GM18499 (cell line): ENCODE data around the gene MFAP3.
"Not testable (repeated sequence)": the region's sequence is repeated elsewhere in the genome, so short reads cannot be mapped to it uniquely, and the experiment has no call there.

ENCODE experiments used
- ATAC-seq: cut with Tn5 transposase; IDR thresholded peaks from one replicate; pipeline ENCODE4 v1.9.1; 2021; ENCODE audit warnings: moderate number of reproducible peaks; ENCODE audit not compliant: insufficient read depth, unreplicated experiment

The MFAP3 gene

GRCh38 chr5:154038707-154039457, at the start of gene MFAP3, which contains the start of gene FAM114A2:
TSS of gene MFAP3 (plus strand) at chr5:154038967. CDS start at chr5:154049723, 10,756 bp downstream.
TSS of gene FAM114A2 (minus strand) at chr5:154038910. CDS start at chr5:154034953, 3,957 bp downstream.
- ATAC-seq: peak; percentile 85

DNA sequence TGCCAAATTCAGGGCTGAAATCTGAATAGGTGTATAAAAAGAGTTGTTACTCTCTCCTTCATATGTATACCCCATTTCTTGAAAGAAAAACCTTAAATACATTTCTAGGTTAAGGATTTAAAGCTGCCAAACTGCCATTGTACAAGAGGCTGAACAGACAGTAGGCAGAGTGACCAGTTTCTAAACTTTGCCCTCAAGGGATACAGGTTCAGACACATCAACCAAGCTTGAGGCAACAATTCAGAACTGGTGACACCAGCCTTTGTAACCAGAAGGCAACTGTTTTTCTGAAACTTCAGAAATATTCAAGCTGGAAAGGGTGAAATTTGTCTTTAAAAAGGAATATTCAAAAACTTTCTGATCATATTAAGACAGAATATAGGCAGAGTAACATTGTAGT, 47.6 kb upstream of the MFAP3 start:
- no peak for ATAC-seq

DNA sequence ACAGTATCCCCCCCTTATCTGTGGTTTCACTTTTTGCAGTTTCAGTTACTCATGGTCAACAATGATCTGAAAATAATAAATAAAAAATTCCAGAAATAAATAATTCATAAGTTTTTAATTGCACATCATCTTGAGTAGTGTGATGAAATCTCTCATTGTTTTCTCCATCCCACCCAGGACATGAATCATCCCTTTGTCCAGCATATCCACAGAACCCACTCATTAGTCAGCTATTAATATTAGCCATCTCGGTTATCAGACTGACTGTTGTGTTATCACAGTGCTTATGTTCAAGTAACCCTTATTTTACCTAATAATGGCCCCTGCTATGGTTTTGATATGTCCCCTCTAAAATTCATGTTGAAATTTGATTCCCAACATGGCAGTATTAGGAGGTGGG, 40.8 kb upstream of the MFAP3 start:
- ATAC-seq: no peak

DNA sequence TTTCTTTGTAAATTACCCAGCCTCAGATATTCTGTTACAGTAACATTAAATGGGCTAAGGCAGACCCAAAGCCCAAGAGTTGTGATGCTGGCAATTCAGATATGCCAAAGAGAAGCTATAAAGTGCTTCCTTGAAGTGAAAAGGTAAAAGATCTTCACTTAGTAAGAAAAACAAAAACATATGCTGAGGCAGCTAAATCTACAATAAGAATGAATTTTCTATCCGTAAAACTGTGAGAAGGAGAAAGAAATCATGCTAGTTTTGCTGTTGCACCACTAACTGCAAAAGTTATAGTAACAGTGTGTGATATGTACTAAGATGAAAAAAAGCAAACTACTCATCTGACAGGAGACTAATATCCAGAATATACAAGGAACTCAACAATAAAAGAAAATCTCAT, 40.0 kb upstream of the MFAP3 start:
- no peak for ATAC-seq

GRCh38 chr5:153999995-154000394, 38.8 kb upstream of the MFAP3 start:
- ATAC-seq: no peak

DNA sequence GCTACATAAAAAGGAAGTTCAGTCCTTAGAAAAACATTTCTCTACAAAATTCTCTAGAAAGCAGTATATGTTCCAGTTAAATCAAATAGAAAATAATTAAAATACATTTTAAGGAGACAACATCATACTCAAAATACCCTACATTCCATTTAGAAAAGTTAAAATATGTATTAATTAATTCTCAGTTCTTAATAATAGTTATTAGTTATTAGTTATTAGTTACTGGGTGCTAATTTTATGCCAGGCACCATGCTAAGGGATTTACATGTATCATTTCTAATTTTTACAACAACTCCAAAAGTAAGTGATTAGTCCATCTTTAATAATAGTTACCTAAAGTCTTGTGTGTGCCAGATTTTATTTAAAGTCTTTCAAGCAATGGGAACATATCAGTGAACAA, 38.1 kb upstream of the MFAP3 start:
- ATAC-seq: no peak

- ATAC-seq: no peak
Measured at GRCh38 chr5:154002093-154002492, 36.7 kb upstream of the MFAP3 start.

GRCh38 chr5:154002511-154003020, 36.2 kb upstream of the MFAP3 start:
- ATAC-seq: no peak

DNA sequence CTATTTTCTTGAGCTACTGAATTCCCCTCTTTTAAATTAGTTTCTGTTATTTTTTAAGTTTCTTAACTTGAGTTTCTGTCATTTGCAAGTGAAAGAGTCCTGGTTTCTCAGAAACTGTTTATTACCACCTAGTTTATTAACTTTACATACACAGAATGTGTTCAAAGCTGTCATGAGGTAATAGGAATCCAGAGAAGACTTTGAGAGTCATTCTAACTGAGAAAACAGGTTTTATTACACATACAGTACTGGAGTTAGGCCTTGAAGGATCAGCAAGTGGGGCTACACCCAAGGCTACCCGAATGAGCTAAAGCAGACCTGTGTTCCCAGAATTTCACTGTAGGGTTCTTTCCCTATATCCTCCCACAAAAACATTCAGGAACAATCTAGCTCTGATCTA, 33.1 kb upstream of the MFAP3 start:
- ATAC-seq: no peak

DNA sequence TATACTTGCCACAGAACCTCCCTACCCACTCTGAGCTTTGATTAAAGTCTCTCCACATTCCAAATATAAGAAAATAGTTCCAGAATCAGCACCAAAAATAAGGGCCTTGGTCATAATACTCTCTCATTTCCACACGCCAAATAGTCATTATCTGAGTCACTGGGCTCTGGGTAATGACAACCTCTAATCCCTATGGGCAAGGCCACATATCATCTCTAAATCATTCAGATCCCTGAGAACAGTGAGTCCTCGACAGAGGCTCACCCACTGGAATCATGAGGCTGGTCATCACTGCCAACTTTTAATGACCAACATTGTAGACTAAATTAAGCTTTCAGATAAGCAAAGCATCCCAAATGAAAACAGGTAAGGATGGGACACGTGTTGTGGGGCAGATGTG, 28.1 kb upstream of the MFAP3 start:
- ATAC-seq: no peak

DNA sequence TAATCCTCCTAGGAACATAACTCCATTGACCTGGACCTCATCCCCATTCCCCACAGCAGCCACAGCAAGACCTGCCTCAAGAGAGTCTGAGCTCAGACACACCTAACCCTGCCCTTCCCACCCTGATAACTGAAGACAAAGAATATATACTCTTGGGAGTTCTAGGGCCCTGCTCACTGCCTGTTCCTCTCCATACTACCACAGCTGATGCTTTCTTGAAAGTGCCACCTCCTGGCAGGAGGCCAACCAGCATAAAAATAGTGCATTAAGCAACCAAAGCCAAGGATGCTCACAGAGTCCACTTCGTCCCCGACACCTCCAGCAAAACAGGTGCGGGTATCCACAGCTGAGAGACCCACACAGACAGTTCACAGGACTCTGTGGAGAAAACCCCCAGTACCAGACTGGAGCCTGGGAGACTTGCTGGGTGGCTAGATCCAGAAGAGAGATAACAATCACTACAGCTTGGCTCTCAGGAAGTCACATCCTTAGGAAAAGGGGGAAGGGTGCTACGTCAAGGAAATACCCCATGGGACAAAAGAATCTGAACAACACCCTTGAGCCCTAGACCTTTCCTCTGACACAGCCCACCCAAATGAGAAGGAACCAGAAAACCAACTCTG, 23.6 kb upstream of the MFAP3 start:
- ATAC-seq: no peak

GRCh38 chr5:154018919-154019318, 19.8 kb upstream of the MFAP3 start:
- not testable (repeated sequence) for ATAC-seq

- no peak for ATAC-seq
Measured at GRCh38 chr5:154025951-154026350, 12.8 kb upstream of the MFAP3 start.

GRCh38 chr5:154031937-154032489, 6.8 kb upstream of the MFAP3 start:
- ATAC-seq: no peak

- no peak for ATAC-seq
Measured at GRCh38 chr5:154034944-154035343, 3.8 kb upstream of the MFAP3 start.

DNA sequence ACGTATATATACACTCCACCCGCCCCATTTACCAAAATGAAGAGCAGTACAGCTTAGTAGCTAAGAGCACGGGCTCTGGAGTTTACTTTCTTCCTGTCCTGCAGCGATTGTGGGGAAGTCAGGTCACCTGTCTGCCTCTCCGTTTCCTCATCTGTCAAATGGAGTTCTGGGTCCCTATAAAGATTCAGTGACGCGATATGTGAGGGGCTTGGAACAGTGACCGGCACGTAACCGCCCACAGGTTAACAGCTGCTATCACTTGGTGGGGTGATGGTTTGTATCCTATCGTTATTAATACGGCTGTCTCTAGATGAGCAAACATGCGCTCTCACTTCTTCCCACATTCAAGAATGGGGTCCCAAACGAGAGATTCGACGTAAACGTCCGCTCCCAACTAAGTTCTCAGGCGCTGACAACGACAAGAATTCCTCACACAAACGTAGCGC, 483 bp upstream of the MFAP3 start:
- ATAC-seq: peak; percentile 28

GRCh38 chr5:154039458-154039829, 677 bp downstream of the MFAP3 start:
- ATAC-seq: no peak

- no peak for ATAC-seq
Measured at GRCh38 chr5:154042766-154043165, 4.0 kb downstream of the MFAP3 start.

GRCh38 chr5:154044099-154044498, 5.3 kb downstream of the MFAP3 start:
- no peak for ATAC-seq

DNA sequence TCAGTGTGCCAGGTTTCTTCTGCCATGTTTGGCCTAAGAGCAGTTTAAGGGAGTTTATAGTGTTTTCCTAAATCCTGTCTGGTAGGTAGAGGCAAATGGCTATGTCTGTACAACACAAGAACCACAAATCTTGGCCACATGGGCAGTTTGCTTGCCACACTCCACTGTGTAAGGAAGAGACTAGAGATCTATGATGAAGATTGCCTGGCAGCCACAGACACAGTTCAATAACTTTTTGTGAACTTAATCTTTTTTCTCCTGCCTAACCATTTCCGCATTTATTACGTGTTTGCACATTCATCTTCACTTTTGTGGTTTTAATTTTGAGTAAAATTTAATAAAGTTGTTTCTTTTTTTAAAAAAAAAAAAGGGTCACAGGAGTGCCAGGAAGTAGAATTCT, 5.8 kb downstream of the MFAP3 start:
- ATAC-seq: no peak

- ATAC-seq: no peak
Measured at GRCh38 chr5:154046486-154046885, 7.7 kb downstream of the MFAP3 start.
